NCI-H526 (cell line): ENCODE data around the gene AKNA.
"Not testable (repeated sequence)": the region's sequence is repeated elsewhere in the genome, so short reads cannot be mapped to it uniquely, and the experiment has no call there.

Source experiments
- DNase-seq, 2 experiments: peaks; one replicate each; lab custom pipeline; 2025; lab: John Stamatoyannopoulos, UW

AKNA gene

DNA sequence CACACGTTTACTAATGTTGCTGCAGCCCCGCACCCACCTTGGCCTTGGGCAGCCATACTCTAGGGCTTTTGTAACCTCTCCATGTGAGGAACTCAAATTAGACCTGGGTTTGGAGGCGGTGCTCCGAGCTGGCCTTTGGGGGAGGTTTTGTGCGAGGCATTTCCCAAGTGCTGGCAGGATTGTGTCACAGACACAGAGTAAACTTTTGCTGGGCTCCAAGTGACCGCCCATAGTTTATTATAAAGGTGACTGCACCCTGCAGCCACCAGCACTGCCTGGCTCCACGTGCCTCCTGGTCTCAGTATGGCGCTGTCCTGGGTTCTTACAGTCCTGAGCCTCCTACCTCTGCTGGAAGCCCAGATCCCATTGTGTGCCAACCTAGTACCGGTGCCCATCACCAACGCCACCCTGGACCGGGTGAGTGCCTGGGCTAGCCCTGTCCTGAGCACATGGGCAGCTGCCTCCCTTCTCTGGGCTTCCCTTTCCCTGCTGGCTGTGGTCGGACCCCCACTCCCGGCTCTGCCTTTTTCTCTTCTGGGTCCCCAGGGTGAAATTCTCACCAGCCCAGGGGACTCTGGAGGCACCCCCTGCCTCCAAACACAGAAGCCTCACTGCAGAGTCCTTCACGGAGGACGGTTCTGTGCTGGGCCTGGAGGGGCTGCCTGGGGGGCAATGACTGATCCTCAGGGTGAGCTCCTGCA is 64.8 kb downstream of the AKNA start, which contains the start of gene ORM1:
Gene ORM1, plus strand, starts transcription at position 268 of the 701 bp plus-strand sequence. Its CDS starts 36 bp downstream, at position 304.
- not testable (repeated sequence) for DNase-seq

DNA sequence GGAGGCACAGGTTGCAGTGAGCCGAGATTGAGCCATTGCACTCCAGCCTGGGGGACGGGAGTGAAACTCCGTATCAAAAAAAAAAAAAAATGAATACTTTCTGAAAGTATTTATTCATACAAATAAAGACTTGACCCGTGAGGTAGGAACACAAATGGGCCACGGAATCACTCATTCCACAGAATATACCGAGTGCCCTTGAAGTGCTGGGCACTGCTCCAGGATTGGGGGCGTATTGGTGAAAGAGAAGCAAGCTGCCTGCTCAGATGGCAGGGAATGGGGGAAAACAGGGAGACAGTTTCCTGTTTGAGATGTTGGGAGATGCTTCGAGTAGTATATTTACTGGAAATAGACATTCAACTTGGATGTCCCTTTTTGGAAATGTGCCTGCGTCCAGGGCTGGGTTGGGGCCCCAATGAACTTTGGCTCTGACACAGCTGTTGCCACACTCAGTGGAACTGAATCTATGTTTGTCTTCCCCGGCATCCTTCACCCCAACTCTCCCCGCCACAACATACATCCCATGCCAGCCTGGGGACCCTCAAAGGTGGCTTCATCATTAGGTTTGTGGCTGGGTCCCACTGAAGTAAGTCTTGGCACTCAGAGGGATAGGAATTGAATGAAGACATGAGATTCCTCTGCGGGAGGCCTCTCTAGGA is 65.5 kb downstream of the AKNA start:
- not testable (repeated sequence) for DNase-seq

DNA sequence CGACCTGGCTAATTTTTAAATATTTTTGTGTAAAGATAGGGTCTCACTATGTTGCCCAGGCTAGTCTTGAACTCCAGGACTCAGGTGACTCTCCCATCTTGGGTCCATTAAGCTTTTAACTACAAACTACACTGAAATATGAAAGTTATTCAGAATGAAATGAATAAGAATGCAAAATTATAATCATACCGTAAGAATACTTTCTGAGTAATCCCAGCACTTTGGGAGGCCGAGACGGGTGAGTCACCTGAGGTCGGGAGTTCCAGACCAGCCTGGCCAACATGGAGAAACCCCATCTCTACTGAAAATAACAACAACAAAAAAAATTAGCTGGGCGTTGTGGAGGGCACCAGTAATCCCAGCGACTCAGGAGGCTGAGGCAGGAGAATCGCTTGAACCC is 66.0 kb downstream of the AKNA start:
- no peak for DNase-seq

DNA sequence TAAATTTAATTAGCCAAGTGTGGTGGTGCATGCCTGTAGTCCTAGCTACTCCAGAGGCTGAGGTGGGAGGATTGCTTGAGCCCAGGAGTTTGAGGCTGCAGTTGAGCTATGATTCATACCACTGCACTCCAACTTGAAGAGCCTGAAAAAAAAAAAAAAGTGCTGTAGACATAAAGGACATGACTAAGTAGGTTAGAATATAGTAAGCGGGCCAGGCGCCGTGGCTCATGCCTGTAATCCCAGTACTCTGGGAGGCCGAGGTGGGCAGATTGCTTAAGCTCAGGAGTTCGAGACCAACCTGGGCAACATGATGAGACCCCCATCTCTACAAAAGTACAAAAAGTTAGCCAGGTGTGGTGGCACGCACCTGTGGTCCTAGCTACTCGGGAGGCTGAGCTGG is 67.1 kb downstream of the AKNA start:
- not testable (repeated sequence) for DNase-seq

DNA sequence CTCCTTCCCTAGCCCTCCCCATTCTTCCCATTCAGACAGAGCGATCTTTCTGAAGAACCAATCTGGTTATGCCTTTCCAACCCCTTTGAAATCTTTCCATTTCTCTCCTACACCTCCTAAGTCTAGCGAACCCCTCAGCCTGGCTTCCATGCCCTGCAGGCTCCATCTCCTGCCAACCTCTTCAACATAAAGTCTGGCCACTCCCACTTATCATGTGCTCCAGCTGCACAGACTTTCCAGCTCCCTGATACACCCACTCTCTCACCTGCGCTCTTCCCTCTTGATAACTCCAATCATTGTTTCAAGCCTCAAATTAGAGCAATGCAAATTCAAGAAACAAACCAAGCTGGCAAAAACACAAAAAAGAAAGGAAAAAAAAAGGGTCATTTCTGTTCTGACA is 68.6 kb downstream of the AKNA start:
- peak in 1 of 2 experiments; percentile 27 for DNase-seq

DNA sequence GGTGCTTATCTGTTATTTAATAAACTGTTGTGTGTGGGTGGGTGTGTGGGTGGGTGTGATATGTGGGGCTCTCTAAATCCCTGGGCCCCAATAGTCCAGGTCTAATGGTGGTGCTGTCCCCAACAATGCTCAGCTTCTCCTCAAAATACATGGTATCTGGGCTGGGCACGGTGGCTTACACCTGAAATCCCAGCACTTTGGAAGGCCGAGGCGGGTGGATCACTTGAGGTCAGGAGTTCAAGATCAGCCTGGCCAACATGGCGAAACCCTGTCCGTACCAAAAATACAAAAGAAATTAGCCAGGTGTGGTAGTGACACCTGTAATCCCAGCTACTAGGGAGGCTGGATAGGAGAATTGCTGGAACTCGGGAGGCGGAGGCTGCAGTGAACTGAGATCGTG is 69.4 kb downstream of the AKNA start:
- DNase-seq = no peak

DNA sequence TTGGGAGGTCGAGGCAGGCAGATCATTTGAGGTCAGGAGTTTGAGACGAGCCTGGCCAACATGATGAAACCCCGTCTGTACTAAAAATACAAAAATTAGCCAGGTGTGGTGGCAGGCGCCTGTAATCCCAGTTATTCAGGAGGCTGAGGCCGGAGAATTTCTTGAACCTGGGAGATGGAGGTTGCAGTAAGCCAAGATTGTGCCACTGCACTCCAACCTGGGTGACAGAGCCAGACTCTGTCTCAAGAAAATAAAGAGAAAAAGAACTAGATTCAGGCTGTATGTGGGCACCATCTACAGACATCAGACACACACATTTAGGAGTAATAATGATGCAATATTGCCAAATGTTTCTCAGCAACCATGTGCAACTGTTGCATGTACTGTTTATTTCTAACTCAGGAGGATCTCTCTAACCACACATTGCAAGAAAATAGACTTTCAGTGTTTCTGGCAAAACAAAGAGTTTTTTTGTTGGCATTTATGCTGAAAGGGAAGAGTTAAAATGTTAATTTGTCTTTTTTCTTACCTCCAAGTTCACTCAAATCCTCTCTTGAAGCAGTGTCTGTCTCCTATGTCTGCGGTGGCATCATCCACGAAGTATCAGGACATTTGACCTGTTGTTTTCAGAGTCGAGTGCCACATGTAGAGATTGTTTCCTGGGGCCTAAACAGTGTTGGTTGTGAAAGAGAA is 70.0 kb downstream of the AKNA start:
- no peak for DNase-seq

DNA sequence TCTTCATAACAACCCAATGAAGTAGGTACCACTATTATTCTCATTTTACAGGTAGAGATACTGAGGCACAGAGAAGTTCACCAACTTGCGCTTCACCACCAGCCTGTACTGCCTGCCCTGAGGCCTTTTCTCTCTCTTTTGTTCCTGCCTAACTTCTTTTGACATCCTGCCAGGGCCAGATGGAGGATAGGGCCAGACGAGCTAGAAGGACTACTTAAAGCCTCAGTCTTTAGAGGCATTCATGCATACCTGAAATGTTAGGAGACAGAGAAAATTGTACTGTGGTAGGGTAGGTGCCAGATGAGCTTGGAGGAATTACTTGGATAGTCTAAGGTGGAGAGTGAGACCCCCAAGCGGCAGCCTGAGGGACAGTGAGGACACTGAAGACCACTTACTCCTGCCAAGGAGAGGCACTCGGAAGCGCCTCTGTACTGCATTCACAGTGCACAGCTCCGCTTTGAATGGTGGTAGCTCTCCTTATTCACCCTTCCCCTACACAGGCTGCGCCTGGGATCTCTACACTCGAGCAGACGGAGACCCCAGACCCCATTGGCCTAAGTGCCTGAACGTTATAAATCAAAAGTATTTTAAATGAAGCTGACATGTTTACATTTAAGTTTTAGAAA is 71.1 kb downstream of the AKNA start:
- DNase-seq = no peak

DNA sequence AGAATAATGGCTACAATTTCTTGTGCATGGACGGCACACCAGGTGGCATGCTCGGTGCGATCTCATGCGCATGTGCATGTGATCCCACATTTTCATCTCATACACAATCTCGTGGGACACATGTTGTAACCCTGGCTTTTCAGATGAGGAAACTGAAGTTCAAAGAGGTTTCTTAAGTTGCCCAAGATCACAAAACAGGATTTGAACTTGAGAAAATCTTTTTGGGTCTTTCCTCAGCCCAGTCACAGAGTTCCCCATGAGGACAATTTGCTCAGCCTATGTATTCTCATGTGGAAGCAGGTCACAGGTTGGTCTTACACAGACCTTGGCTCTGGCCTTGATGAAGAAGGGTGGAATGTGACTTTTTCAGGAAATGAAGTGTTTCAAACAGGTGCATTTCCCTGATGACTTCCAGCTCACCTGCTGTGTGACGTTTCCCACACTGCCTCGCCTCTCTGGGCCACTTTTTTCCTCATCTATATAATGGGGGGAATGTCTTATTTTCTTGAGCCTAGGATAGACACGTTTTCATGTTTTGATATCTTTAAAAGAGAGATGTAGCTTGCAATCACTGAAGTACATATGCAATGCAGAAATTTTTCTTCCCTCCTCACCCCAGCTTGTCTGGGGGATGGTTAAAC is 71.9 kb downstream of the AKNA start:
- no peak for DNase-seq

DNA sequence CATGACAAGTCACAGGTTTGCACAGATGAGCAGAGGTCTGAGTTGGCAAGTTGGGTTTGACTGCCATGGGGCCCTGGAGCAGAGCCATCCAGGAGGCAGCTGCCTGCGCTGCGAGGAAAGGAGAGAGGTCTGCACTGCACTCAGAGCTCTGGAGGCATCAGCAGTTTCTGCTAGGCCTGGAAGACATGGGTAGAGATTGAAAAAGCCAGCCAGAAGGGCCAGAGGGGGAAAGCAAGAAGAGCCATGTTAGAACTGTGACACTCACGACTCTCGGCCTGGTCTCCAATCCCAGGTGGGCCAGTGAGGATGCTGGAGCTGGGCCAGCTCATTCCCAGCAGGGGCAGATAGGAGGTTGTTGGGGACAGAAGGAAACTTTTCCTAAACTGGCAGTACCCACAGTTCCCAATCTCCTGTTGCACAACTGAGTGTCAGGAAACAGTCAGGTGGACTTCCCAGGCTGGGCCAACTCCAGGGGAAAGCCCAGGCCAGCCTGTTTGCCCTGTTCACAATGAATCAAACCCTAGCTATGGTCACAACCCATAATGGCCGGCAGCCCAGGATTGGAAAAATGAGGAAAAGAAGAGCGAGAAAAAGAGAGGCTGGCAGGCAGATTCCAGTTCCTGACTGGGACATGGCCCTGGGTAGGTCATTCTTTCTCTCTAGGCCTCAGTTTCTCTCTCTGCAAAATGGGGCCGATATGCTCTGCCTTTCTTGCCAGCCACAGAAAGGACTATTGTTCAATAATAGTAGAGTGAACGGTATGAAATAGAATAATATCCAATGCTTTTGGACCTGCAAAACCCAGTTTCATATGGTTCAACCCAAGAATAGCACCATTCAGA is 72.7 kb downstream of the AKNA start:
- DNase-seq = no peak

DNA sequence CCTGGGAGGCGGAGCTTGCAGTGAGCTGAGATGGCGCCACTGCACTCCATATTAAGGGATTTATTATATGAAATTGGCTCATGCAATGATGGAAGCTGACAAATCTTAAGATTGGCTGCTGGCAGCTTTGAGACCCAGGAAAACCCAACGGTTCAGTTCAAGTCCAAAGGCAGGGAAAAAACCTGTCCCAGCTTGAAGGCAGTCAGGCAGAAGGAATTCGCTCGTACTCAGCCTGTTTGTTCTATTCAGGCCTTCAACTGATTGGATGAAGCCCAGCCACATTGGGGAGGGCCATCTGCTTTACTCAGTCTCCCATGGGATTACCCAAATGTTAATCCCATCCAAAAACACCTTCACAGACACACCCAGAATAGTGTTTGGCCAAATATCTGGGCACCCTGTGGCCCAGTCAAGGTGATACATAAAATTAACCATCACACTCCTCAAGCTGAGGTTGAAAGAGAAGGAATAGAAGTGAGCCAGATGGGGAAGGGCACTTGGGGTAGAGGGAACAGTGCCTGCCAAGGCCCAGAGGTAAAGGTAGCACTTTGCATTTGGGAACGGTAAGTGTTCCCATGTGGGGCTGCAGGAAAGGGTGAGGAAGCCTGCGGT is 73.4 kb downstream of the AKNA start:
- DNase-seq = no peak

DNA sequence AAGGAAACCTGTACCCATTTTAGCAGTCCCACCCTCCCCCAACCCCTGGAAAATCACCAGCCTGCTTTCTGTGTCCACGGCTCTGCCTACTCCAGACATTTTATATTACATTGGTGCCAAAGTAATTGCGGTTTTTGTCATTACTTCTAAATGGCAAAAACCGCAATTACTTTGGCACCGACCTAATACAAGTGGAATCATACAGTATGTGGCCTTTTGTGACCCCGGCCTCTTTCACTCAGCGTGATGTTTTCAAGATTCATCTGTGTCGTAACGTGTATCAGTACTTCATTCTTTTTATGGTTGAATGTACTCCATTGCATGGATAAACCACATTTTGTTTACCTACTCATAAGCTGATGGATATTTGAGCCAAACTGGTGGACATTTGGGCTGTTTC is 74.6 kb downstream of the AKNA start:
- no peak for DNase-seq

DNA sequence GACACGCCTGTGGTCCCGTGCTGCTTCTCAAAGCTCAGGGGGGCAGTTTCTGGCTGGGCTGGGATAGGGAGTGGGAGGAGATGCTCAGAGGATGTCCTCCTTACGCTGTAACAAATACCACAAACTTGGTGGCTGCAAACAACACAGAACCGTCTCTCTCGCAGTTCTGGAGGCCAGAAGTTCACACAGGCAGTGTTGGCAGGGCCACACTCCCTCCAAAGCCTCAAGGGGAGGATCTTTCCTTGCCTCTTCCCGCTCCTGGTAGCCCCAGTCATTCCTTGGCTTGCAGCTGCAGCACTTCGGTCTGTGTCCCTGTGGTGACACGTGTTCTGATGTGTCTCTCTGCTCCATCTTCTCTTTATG is 75.3 kb downstream of the AKNA start:
- no peak for DNase-seq

DNA sequence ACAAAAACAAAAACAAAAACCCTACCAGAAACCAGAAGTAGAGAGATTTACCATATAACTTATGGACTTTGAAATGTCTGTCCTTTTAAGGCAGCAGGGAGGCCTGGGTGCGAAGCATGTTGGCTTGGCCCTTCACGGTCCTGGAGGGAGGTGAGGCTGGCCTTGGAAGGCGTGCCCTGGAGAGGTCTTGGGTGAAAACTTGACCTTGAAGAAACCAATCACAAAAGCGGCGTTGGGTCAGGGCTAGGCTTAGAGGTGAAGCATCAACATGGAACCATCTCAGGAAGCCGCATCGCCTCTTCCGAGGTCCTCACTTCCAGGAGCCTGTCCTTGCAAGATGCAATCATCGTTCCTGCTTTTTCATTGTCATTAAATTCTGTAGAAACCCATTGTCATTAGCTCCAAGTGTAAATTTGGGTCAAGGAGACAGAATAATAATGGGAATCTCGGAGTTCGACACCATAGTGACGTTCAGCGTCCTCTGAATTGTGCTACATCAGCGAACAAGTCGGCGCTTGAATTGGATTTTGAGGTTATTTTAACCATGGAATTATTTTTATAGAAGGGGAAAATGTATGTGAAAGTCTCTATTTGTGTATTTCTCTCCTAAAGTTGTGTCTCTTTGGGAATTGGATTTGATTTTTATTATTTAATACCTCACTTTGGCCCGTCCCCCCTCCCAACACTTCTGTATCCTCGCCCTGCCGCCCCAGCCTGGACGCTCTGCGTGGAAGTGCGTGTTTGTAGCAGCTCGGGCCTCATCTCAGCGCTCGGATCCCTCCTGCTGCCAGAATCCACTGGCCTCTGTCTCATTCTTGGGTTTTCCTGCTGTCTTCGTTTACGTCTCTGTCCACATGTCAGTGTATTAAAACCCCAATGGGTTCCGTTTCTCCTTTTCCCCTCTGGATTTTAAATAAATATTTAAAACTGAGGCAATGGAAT is 75.9 kb downstream of the AKNA start:
- DNase-seq = no peak

DNA sequence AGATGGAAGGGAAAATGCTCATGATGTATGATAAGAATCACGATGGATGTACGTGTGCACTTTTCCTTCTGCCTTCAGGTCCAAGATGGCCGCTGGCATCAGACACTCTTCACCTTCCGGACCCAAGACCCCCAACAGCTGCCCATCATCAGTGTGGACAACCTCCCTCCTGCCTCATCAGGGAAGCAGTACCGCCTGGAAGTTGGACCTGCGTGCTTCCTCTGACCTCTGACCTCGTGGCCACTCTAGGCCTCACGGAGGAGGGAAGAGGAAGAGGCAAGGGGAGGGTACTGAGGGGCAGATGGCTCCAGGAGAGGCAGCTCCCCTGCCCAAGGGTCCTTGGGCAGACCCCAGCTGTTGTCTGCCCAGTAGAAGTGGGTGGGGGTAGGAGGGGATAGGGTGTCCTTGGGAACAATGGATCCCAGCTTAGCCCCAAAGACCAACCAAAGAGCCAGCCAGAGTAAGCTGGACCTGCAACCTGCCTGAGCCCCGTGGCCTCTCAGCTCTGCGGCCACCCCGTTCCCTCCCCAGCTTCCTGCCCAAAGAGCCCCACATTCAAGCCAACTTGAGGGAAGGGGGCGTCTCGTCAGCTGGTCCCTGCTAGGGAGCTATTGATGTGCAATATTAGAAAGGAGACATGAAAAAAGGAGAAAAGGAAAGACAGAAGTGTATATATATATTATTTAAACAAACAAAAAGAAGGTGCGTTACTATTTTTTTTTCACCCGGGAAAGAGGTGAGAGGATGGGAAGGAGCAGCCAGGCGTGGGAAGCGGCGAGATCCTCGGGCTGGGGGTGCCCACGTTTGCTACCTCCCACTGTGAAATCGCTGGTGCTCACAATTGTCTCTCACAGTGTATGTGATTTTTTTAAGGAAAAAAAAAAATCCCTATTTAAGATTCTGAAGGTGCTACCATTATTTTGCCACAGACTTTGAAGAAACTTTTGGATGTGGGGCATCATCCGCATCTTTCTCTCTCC is 77.0 kb downstream of the AKNA start:
- no peak for DNase-seq

DNA sequence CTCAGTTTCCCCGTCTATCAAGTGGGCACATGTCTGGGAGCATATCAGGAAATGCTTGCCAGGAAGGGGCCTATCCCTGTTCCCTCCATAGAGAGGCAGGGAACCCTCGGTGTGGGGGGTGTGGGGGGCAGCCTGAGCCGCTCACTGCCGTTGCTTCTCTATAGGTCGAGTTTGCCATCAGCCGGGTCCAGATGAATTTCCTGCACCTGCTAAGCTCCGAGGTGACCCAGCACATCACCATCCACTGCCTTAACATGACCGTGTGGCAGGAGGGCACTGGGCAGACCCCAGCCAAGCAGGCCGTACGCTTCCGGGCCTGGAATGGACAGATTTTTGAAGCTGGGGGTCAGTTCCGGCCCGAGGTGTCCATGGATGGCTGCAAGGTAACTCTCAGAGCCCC is 78.7 kb downstream of the AKNA start:
- no peak for DNase-seq

DNA sequence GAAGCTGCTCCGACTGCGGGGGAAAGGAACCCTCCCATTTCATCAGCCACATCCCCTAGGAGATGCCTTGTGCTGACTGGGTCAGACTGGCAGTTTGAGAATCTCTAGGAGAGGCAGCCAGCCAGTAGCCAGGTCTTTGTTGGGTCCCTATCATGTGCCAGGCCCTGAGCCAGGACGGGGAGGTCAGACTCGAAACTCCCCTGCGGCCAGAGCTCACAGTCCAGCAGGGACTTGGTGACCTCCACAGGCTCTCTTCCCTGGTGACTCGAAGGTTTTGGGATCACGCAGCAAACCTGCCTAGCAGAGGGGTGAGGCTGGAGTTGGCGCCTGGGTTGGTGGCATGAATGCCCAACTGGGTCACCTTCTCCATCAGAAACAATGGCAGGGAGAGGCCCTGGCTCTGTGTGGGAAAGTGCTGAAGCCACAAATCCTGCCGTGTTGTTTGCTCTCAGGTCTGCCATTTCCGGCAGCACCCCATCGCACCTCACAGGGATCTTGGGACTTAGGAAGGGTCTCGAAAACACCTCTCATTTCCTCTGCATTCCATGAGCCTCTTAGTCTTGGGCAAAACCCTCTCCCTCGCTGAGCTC is 79.3 kb downstream of the AKNA start:
- DNase-seq = no peak

DNA sequence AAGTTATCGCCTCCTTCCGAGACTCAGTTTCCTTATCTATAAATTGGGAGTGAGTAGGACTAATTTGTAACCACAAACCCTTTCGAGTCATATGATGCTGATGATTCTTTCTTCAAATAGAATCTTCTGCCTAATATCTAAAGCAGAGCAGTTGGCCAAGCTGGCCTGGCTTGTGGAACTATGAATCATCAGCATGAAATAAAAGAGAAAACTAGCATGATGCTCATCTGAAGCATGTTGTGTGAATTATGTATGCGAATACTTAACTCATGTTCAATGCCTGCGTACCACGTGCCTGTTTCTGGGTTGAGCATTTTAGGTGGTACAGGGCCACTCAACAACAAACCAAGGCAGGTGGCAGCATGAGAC is 79.9 kb downstream of the AKNA start:
- DNase-seq = no peak
